ENCODE results near the gene CLASP1. TPM values are rescaled to one million over a fixed set of nuclear protein-coding genes. Genes with fewer than 3 reads are reported as not detected.
"Not testable (repeated sequence)": the region's sequence is repeated elsewhere in the genome, so short reads cannot be mapped to it uniquely, and the experiment has no call there.

CLASP1 gene
- total and polyA plus RNA-seq, 11 donors, result 16.0 to 84.5 (median 60.2) TPM

GRCh38 chr2:121686218-121686617 lies 37.0 kb upstream of the CLASP1 start:
- H3K27ac ChIP-seq, result no peak overlapping the region
- intact Hi-C loops (cut with DNase I), result no loop called here
- peaks cover 0 to 29% (median 23%) of the 10 kb centered on the region in 12 donors for H3K9me3 ChIP-seq
- no peak overlapping the region for H3K4me3 ChIP-seq
- no peak for TF ChIP-seq CTCF (IDR thresholded peaks at IDR 0.05)
- TF ChIP-seq POLR2A (IDR thresholded peaks at IDR 0.05), result no peak
- no peak for DNase-seq
- no peak for ATAC-seq
- WGBS, 4 donors, result 81 to 91% (median 88%) methylated on average over 16 to 19 of the region's 19 CpGs
- H3K4me1 ChIP-seq, result peaks cover 0 to 11% (median 0%) of the 10 kb centered on the region in 12 donors
- no peaks in the 10 kb centered on the region for H3K27me3 ChIP-seq
- H3K36me3 ChIP-seq, result no peaks in the 10 kb centered on the region

- Histone ChIP-seq H3K9me3 (peaks cover 0 to 56% (median 24%) of the 10 kb centered on the region in 12 donors), H3K4me3 (no peak overlapping the region), H3K36me3 (no peaks in the 10 kb centered on the region), H3K27me3 (no peaks in the 10 kb centered on the region), H3K27ac (no peak overlapping the region), H3K4me1 (no peaks in the 10 kb centered on the region)
- TF ChIP-seq CTCF (IDR thresholded peaks at IDR 0.05), result no peak
- TF ChIP-seq POLR2A (IDR thresholded peaks at IDR 0.05), result no peak
- WGBS, 4 donors, result 92 to 94% (median 94%) methylated on average over 17 of the region's 17 CpGs
- no peak for DNase-seq
- intact Hi-C loops (cut with DNase I), result no loop called here
- no peak for ATAC-seq
Measured at GRCh38 chr2:121682396-121683298, 33.4 kb upstream of the CLASP1 start.

DNA sequence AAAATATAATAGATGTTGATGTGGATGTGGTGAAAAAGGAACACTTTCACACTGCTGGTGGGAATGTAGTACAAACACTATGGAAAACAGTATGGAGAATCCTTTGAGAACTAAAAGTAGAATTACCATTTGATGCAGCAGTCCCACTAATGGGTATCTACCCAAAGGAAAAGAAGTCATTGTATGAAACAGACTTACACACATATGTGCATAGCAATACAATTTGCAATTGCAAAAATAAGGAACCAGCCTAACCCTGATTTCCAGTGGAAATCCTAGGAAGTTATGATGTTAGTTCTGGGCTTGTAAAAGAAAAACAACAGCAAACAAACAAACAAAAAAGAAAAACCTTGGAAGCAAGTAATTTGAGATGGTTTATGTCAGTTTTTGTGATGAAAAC lies 28.6 kb upstream of the CLASP1 start:
- no peak overlapping the region for H3K4me3 ChIP-seq
- H3K4me1 ChIP-seq, result no peaks in the 10 kb centered on the region
- peaks cover 0 to 68% (median 16%) of the 10 kb centered on the region in 12 donors for H3K9me3 ChIP-seq

DNA sequence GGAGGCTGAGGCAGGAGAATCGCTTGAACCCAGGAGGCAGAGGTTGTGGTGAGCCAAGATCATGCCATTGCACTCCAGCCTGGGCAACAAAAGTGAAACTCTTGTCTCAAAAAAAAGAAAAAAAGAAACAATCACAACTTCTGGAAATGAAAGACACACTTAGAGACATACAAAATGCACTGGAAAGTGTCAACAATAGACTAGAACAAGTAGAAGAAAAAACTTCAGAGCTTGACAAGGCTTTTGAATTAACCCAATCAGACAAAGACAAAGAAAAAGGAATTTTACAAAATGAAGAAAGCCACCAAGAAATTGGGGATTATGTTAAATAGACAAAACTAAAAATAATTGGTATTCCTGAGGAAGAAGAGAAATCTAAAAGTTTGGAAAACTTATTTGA lies 22.4 kb upstream of the CLASP1 start:
- H3K9me3 ChIP-seq, result peaks cover 0 to 44% (median 5%) of the 10 kb centered on the region in 12 donors
- H3K4me1 ChIP-seq; ATAC-seq; H3K36me3 ChIP-seq; H3K27ac ChIP-seq; intact Hi-C loops (cut with DNase I); H3K4me3 ChIP-seq; DNase-seq; H3K27me3 ChIP-seq: not testable (repeated sequence)
- 88 to 100% (median 98%) methylated on average over 1 of the region's 1 CpG for WGBS, 4 donors

More for the DNA sequence above, 28.6 kb upstream of the CLASP1 start:
- intact Hi-C loops (cut with DNase I), result no loop called here
- Histone ChIP-seq H3K27me3 (no peaks in the 10 kb centered on the region), H3K27ac (no peak overlapping the region), H3K36me3 (no peaks in the 10 kb centered on the region)
- ATAC-seq (no peak), DNase-seq (no peak)
- no peak for TF ChIP-seq CTCF (IDR thresholded peaks at IDR 0.05)
- no peak for TF ChIP-seq POLR2A (IDR thresholded peaks at IDR 0.05)

Data from heart left ventricle (tissue), 16 donors.